Activated CD8-positive, alpha-beta T cell treated with anti-CD3 and anti-CD28 coated beads for 36 hours (primary cell): ENCODE measurements around the gene CTNNA3. TPM values are rescaled to one million over a fixed set of nuclear protein-coding genes. Genes with fewer than 3 reads are reported as not detected.

Source experiments
- ATAC-seq: fragments of 200-7000 bp; cut with Tn5 transposase; one replicate; pipeline ENCODE4 v1.10.0; 2021; ENCODE audit warnings: mild to moderate bottlenecking, moderate library complexity
- CTCF ChIA-PET: fragments of 350-600 bp; sonication (Branson Sonifier 250); formaldehyde crosslinking; loops from one replicate; lab custom pipeline; 2021; ENCODE audit warnings: antibody characterized with exemption; lab: Charles Lee
- POLR2A ChIA-PET: fragments of 350-600 bp; sonication (Branson Sonifier 250); formaldehyde crosslinking; loops from one replicate; lab custom pipeline; 2021; ENCODE audit warnings: antibody characterized with exemption; lab: Charles Lee
- DNase-seq: peaks from one replicate; pipeline ENCODE4 v3.0.0-alpha.2; 2020
- H3K27ac Mint-ChIP-seq: one replicate; pipeline ENCODE4 v1.8.0; 2021; ENCODE audit warnings: mild to moderate bottlenecking, mixed read lengths
- H3K27me3 Mint-ChIP-seq: one replicate; pipeline ENCODE4 v1.8.0; 2021; ENCODE audit warnings: mixed read lengths
- H3K36me3 Mint-ChIP-seq: one replicate; pipeline ENCODE4 v1.8.0; 2021; ENCODE audit warnings: low read depth, mixed read lengths
- H3K4me1 Mint-ChIP-seq: one replicate; pipeline ENCODE4 v1.8.0; 2021; ENCODE audit warnings: low read depth, mixed read lengths
- H3K4me3 Mint-ChIP-seq: one replicate; pipeline ENCODE4 v1.8.0; 2021; ENCODE audit warnings: mild to moderate bottlenecking, moderate library complexity, mixed read lengths
- H3K9me3 Mint-ChIP-seq: one replicate; pipeline ENCODE4 v1.8.0; 2021; ENCODE audit warnings: mixed read lengths
- intact Hi-C: fragments of 100-400 bp; cut with micrococcal nuclease; formaldehyde crosslinking; loops from one replicate; pipeline ENCODE4 v1.10.0; 2022
- total RNA-seq, 2 experiments: library from RNA; stranded (reverse); gene quantifications; one replicate each; pipeline ENCODE4 v1.2.3, GENCODE V29; 2021
- TF ChIP-seq, protein P1 (sequence below): fragments of 200-600 bp; IDR thresholded peaks from one replicate; pipeline ENCODE4 v1.8.0; 2022; ENCODE audit warnings: antibody characterized with exemption, mild to moderate bottlenecking

The CTNNA3 gene
- total RNA-seq, 2 experiments from 2014 or later, result not detected

DNA sequence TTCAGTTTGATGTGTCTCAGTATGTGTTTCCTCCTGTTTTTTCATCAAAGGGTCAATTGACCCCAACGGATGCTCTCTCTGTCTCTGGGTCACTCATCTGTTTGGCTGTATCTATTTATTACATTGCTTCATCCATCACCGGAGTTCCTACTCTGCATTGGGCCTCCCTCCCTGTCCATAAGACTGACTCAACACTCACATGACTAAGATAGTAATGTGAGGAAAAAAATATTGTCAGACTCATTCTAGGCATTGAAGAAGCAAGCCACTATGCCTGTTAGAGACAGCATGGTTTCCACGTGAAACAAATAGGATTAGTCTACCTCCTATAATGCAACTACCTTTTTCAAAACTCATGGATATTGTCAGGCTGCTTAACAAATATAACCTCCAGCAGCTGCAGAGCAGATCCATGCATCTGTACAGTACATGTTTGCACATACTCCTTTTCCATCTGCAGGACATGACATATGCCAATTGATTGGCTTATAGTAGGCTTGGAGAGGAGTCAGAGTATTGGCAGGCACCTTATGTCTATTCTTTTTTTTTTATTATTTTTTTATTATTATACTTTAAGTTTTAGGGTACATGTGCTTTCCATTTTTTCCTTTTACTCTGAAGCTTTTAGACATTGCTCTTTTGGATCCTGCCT lies 495.0 kb downstream of the CTNNA3 start:
- ChIA-PET POLR2A (no interaction called here), CTCF (no interaction called here)
- H3K27me3 Mint-ChIP-seq, result no peaks in the 10 kb centered on the region
- no peak overlapping the region for H3K27ac Mint-ChIP-seq
- intact Hi-C loops, result no loop called here
- H3K36me3 Mint-ChIP-seq, result no peaks in the 10 kb centered on the region
- TF ChIP-seq, protein P1, sequence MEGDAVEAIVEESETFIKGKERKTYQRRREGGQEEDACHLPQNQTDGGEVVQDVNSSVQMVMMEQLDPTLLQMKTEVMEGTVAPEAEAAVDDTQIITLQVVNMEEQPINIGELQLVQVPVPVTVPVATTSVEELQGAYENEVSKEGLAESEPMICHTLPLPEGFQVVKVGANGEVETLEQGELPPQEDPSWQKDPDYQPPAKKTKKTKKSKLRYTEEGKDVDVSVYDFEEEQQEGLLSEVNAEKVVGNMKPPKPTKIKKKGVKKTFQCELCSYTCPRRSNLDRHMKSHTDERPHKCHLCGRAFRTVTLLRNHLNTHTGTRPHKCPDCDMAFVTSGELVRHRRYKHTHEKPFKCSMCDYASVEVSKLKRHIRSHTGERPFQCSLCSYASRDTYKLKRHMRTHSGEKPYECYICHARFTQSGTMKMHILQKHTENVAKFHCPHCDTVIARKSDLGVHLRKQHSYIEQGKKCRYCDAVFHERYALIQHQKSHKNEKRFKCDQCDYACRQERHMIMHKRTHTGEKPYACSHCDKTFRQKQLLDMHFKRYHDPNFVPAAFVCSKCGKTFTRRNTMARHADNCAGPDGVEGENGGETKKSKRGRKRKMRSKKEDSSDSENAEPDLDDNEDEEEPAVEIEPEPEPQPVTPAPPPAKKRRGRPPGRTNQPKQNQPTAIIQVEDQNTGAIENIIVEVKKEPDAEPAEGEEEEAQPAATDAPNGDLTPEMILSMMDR, result no peak
- no peaks in the 10 kb centered on the region for H3K4me1 Mint-ChIP-seq
- DNase-seq (no peak), ATAC-seq (no peak)
- H3K9me3 Mint-ChIP-seq, result peaks cover 9% of the 10 kb centered on the region
- no peak overlapping the region for H3K4me3 Mint-ChIP-seq

GRCh38 chr10:67175354-67175753 lies 520.6 kb downstream of the CTNNA3 start:
- Mint-ChIP-seq H3K4me1 (no peaks in the 10 kb centered on the region), H3K27ac (no peak overlapping the region), H3K4me3 (no peak overlapping the region), H3K36me3 (no peaks in the 10 kb centered on the region), H3K27me3 (no peaks in the 10 kb centered on the region), H3K9me3 (peaks cover 3% of the 10 kb centered on the region)
- DNase-seq (no peak), ATAC-seq (no peak)
- intact Hi-C loops, result no loop called here
- ChIA-PET POLR2A (no interaction called here), CTCF (no interaction called here)
- TF ChIP-seq, protein P1, result no peak

- Mint-ChIP-seq H3K27me3 (no peaks in the 10 kb centered on the region), H3K4me3 (no peak overlapping the region), H3K4me1 (no peaks in the 10 kb centered on the region), H3K27ac (no peak overlapping the region), H3K36me3 (no peaks in the 10 kb centered on the region), H3K9me3 (peaks cover 5% of the 10 kb centered on the region)
- intact Hi-C loops, result no loop called here
- ATAC-seq (no peak), DNase-seq (no peak)
- ChIA-PET POLR2A (no interaction called here), CTCF (interaction anchor here (0.7 kb wide), 1 partner anchor 21 kb away, joined by 4 read pairs; no protein-coding TSS in a partner anchor)
- TF ChIP-seq, protein P1, result no peak
These were observed 522.2 kb downstream of the CTNNA3 start for GRCh38 chr10:67173787-67174186.

DNA sequence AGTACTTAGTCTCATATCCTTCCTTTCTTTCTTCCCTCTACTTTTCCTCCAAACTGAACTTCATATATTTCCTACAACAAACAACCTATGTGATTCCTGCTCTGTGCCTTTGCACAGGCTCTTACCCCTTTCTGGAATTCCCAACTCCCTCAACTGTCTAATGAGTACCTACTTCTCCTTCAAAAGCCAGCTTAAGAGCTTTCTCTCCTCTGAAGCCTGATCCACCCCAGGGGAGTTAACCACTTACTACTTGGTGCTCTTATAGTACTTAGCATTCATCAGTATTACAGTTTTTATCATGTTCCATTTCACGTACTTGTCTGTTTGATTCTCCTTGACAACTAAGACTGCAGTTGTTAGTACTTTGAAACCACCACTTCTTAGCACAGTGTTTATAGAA lies 524.0 kb downstream of the CTNNA3 start:
- Mint-ChIP-seq H3K9me3 (peaks cover 13% of the 10 kb centered on the region), H3K4me3 (no peak overlapping the region), H3K36me3 (no peaks in the 10 kb centered on the region), H3K4me1 (no peaks in the 10 kb centered on the region), H3K27ac (no peak overlapping the region), H3K27me3 (no peaks in the 10 kb centered on the region)
- DNase-seq (no peak), ATAC-seq (no peak)
- intact Hi-C loops, result no loop called here
- ChIA-PET CTCF (no interaction called here), POLR2A (interaction anchor here (0.6 kb wide), 1 partner anchor 261 kb away, joined by 3 read pairs; no protein-coding TSS in a partner anchor)
- TF ChIP-seq, protein P1, result no peak

DNA sequence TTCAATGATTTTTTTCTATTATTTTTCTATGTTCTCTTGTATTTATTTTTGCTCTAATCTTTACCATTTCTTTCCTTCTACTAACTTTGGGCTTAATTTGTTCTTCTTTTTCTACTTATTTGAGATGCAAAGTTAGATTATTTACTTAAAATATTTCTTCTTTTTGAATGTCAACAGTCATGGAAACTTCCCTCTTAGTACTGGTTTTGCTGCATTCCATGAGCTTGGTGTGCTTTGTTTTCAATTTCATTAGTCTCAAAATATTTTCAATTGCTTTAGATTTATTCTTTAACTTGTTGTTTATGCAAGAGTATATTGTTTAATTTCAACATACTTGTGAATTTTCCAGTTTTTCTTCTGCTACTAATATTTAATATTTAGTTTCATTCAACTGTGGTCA lies 539.8 kb downstream of the CTNNA3 start:
- ChIA-PET POLR2A (no interaction called here), CTCF (no interaction called here)
- Mint-ChIP-seq H3K27me3 (no peaks in the 10 kb centered on the region), H3K4me1 (no peaks in the 10 kb centered on the region), H3K36me3 (no peaks in the 10 kb centered on the region), H3K9me3 (peaks cover 3% of the 10 kb centered on the region), H3K27ac (no peak overlapping the region), H3K4me3 (no peak overlapping the region)
- DNase-seq, result no peak
- no peak for ATAC-seq
- TF ChIP-seq, protein P1, result no peak
- intact Hi-C loops, result no loop called here
